Measurements from ENCODE around the gene LEO1. TPM values are rescaled to one million over a fixed set of nuclear protein-coding genes. Genes with fewer than 3 reads are reported as not detected.

LEO1 gene
- total RNA-seq, 1 experiment from 2014 or later, result 28.4 TPM

- no peak for TF ChIP-seq MYBL2 (CRISPR knock-in tag; IDR thresholded peaks at IDR 0.05)
- TF ChIP-seq RORB (CRISPR knock-in tag; IDR thresholded peaks at IDR 0.05), result no peak
- TF ChIP-seq, protein P1, sequence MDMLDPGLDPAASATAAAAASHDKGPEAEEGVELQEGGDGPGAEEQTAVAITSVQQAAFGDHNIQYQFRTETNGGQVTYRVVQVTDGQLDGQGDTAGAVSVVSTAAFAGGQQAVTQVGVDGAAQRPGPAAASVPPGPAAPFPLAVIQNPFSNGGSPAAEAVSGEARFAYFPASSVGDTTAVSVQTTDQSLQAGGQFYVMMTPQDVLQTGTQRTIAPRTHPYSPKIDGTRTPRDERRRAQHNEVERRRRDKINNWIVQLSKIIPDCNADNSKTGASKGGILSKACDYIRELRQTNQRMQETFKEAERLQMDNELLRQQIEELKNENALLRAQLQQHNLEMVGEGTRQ (CRISPR knock-in tag; IDR thresholded peaks at IDR 0.05), result no peak
- no peak for TF ChIP-seq ESRRA (CRISPR knock-in tag; IDR thresholded peaks at IDR 0.05; ENCODE audit: borderline replicate concordance)
- TF ChIP-seq FOXP4 (CRISPR knock-in tag; IDR thresholded peaks at IDR 0.05), result no peak
- TF ChIP-seq JAZF1 (CRISPR knock-in tag; IDR thresholded peaks at IDR 0.05), result no peak
- TF ChIP-seq, protein P2, sequence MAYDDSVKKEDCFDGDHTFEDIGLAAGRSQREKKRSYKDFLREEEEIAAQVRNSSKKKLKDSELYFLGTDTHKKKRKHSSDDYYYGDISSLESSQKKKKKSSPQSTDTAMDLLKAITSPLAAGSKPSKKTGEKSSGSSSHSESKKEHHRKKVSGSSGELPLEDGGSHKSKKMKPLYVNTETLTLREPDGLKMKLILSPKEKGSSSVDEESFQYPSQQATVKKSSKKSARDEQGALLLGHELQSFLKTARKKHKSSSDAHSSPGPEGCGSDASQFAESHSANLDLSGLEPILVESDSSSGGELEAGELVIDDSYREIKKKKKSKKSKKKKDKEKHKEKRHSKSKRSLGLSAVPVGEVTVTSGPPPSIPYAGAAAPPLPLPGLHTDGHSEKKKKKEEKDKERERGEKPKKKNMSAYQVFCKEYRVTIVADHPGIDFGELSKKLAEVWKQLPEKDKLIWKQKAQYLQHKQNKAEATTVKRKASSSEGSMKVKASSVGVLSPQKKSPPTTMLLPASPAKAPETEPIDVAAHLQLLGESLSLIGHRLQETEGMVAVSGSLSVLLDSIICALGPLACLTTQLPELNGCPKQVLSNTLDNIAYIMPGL (CRISPR knock-in tag; IDR thresholded peaks at IDR 0.05), result peak; percentile 83; the same call in 1 of the 2 replicates
- no peak for TF ChIP-seq ZSCAN18 (CRISPR knock-in tag; IDR thresholded peaks at IDR 0.05)
- TF ChIP-seq KAT7 (CRISPR knock-in tag; IDR thresholded peaks at IDR 0.05; ENCODE audit: borderline replicate concordance), result peak; percentile 68; the same call in 1 of the 2 replicates
- TF ChIP-seq, protein P3, sequence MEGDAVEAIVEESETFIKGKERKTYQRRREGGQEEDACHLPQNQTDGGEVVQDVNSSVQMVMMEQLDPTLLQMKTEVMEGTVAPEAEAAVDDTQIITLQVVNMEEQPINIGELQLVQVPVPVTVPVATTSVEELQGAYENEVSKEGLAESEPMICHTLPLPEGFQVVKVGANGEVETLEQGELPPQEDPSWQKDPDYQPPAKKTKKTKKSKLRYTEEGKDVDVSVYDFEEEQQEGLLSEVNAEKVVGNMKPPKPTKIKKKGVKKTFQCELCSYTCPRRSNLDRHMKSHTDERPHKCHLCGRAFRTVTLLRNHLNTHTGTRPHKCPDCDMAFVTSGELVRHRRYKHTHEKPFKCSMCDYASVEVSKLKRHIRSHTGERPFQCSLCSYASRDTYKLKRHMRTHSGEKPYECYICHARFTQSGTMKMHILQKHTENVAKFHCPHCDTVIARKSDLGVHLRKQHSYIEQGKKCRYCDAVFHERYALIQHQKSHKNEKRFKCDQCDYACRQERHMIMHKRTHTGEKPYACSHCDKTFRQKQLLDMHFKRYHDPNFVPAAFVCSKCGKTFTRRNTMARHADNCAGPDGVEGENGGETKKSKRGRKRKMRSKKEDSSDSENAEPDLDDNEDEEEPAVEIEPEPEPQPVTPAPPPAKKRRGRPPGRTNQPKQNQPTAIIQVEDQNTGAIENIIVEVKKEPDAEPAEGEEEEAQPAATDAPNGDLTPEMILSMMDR (IDR thresholded peaks at IDR 0.05), result no peak
- no peak for TF ChIP-seq PRRX2 (CRISPR knock-in tag; IDR thresholded peaks at IDR 0.05)
- TF ChIP-seq ATF1 (CRISPR knock-in tag; IDR thresholded peaks at IDR 0.05), result no peak
- TF ChIP-seq NR1H2 (CRISPR knock-in tag; IDR thresholded peaks at IDR 0.05), result no peak
- no peak for TF ChIP-seq CBFB (CRISPR knock-in tag; IDR thresholded peaks at IDR 0.05; ENCODE audit: low read depth)
- TF ChIP-seq SMAD4 (CRISPR knock-in tag; IDR thresholded peaks at IDR 0.05), result peak; percentile 61; the same call in 1 of the 2 replicates
- TF ChIP-seq SOX15 (CRISPR knock-in tag; IDR thresholded peaks at IDR 0.05), result no peak
- TF ChIP-seq ELF4 (CRISPR knock-in tag; IDR thresholded peaks at IDR 0.05; ENCODE audit: low read depth), result no peak
- TF ChIP-seq NFATC4 (CRISPR knock-in tag; IDR thresholded peaks at IDR 0.05), result no peak
- no peak; the same call in 1 of the 2 replicates for TF ChIP-seq ZNF232 (CRISPR knock-in tag; IDR thresholded peaks at IDR 0.05)
- TF ChIP-seq ARID4B (CRISPR knock-in tag; IDR thresholded peaks at IDR 0.05; ENCODE audit: borderline replicate concordance), result peak; percentile 84; the same call in 1 of the 2 replicates
- TF ChIP-seq SP1 (CRISPR knock-in tag; conservative IDR thresholded peaks at IDR 0.05), result peak; percentile 35; the same call in 1 of the 2 replicates
- no peak for TF ChIP-seq USF1 (CRISPR knock-in tag; IDR thresholded peaks at IDR 0.05)
- no peak for TF ChIP-seq TP53 (CRISPR knock-in tag; IDR thresholded peaks at IDR 0.05)
- no peak for TF ChIP-seq ZNF317 (CRISPR knock-in tag; IDR thresholded peaks at IDR 0.05; ENCODE audit: borderline replicate concordance, low read depth)
- TF ChIP-seq TCF7 (CRISPR knock-in tag; IDR thresholded peaks at IDR 0.05; ENCODE audit: low read depth), result no peak
Measured at GRCh38 chr15:51971375-51972133, at the start of gene LEO1 (continued).

Data from WTC11 (cell line).